HG02642 (cell line): ENCODE measurements around the gene KITLG.
"Not testable (repeated sequence)": the region's sequence is repeated elsewhere in the genome, so short reads cannot be mapped to it uniquely, and the experiment has no call there.

Experiments used
- ATAC-seq: cut with Tn5 transposase; IDR thresholded peaks from one replicate; pipeline ENCODE4 v1.9.1; 2021; ENCODE audit warnings: mild to moderate bottlenecking; ENCODE audit not compliant: unreplicated experiment, poor library complexity

The KITLG gene

DNA sequence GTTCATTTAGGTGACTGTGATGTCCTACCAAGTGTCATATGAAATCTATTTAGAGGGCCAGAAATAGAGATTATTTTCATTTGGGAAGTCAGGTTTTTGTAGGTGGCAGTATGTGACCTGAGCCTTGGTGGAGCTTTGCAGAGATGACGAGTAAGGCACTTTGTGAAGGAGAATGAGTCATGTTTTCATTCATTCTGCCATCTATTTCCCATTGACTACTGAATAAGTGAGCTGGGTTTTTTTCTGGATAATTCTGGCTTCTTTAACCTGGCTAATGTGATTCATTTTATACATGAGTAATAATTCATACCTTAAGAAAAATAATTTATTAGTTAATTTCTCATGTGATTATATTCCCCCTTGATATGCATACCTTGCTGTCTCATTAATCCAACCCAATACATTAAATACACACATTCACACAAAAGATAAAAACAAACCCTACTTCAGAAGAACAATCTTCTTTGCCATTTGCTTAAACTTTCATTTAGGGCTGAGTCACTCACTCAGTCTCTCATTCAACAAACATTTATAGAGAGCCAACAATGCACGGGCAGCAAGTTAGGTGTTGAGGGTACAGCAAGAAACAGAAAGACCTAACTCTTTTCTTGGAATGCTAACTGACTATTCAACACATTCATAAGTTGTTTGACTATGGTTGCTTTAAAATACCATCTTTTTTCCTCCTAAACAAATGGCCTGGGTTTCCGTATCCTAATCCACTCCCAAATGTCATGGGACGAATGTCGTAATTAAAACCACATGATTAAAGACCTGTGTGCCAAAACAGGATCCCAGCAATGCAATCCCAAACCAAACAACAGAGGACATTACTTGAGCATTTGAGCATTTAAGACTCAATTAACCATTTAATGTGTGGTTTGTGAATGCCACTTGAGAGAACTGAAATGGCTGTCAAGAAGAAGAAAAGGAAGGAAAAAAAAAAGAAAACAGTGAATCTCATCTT, 78.0 kb downstream of the KITLG start:
- ATAC-seq = no peak

DNA sequence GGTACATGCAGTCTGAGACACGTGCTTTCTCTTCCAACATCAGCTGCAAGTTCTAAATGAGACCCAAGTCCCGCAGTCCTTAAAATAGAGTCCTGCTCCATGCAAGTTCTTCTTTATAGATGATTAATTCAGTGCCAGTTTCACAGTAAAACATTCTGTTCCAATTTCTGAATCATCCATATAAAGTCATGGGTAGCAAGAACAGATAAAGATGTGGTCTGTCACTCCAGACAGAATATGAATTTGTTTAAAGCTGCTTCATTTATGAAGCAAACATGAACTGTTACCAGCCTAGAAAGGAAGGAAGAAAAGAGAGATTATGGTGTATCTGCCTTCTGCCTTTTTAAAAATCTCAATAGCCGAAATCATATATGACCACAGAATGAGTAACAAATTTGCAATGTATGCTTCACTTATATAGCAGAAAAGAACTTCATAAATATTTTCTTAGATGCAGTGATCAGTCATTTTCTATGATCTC, 83.3 kb downstream of the KITLG start:
- ATAC-seq = no peak

DNA sequence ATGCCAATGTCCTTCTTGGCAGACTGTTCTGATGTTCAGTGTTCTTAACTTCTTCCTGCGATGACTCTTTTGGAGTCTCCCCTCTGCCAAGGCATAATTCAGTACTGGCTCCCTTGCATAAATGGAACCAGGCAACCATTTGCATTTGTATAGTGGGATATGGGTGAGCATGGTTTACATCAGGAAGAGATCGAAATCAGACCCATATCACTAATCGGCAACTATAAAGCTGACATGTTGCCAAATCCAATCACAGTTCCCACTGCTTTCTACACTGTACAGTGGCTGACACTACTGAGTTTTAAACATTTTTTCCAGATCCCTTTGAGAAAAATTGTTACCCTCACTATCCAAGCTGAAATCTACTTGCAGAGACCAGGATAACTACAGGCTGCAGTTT, 83.8 kb downstream of the KITLG start:
- ATAC-seq = no peak

DNA sequence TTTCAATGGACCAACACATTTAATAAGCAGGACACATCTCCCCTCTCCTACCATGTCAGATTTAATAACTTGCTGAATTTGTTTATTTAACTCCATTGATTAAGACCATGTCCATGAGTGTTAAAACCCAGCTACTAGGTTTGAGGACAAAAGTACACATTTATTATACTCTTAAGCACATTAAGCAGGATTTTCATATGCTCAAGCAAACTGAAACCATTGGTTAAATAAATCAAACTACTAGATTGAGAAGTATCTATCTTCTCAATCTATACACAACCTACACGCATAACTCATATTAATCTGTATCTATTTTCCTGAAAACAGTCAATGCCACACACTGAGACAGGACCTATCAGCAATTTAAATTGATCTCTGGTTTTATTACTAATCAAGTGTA, 85.2 kb downstream of the KITLG start:
- ATAC-seq = no peak

DNA sequence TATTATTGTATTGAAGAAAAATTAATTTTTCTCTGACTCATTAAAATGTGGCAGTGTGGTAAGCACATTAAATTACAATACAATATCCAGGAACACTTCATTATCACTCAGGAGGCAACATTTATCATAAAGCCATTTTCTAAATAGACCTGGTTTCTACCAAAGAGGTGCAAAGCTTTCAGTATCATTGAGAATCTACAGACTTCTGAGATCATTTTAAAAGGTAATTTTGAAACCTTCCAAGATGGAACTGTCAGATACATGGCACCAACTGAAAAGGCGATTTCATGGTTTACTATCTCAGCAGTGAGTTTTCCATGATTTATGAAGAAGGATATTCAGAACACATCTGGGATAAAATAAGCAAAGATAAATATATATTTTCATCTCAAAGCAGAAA, 85.8 kb downstream of the KITLG start:
- no peak for ATAC-seq

DNA sequence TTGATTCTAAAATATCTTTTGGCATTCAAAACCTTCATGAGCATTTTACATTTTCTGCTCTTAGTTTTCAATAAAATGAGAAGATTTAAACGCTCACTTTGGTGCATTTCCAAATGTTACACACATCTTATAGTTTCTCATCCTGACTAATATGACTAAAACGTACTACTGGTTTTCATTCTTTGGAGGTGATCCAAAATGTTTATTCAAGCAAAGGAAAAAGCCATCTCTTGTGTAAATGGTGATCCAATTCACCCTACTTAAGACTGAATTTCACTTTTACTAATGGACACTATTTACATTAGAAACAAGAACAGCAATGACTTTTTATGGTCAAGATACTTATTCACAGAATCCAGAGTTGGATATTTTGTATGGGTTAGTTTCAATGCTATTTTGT, 86.6 kb downstream of the KITLG start:
- no peak for ATAC-seq

DNA sequence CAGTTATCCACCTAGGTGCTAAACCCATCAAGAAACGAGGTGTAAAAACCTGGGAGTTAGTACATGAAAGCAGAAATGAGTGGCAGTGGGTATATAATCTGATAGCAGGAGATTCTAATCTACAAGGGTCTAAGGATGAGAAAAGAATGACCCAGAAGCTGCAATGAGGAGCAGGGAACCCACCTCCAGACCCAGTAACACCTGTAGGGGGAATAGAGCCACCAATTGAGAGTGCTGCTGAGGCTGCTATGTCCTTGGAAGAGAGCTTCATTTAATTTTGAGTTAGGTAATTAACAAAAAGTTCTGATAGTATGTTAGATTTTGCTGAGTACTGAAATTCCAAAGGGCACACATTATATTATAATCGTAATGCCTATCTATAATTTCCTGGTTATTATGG, 89.8 kb downstream of the KITLG start:
- ATAC-seq = no peak

DNA sequence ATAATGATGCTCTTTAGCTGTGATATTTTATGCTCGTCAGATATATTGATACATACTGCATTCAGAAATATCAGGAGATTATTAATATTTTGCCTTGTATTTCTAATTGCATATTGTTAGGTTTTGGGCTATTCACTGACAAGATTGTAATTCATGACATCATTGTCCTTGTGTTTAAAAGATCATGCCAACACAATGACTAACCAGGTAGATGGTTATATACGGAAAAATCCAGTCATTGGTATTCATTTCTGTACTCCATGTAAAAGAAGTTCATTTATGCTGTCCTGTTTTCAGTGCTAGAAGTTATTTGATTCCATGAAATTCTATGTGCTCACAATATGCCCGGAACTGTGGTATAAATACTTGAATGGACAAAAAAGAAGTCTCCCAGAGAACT, 107.5 kb downstream of the KITLG start:
- no peak for ATAC-seq

DNA sequence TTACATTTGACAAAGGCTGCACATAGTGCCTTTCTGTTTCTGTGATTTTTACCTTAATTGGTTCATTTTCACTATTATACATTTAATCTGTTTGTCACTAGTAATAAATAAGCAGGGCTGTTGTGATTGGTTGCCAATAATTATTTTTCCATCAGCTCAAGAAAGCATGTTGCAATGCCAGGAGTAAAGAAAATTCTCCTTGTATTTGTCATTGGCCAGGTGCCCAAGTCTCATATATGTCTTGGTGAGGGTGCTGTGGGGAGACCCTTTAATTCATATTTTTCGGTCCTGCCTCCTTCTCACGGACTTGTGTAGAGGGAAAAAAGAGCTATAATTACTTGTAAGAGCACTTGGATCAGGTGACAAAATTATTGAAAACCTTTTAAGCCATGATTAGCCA, 108.0 kb downstream of the KITLG start:
- no peak for ATAC-seq

DNA sequence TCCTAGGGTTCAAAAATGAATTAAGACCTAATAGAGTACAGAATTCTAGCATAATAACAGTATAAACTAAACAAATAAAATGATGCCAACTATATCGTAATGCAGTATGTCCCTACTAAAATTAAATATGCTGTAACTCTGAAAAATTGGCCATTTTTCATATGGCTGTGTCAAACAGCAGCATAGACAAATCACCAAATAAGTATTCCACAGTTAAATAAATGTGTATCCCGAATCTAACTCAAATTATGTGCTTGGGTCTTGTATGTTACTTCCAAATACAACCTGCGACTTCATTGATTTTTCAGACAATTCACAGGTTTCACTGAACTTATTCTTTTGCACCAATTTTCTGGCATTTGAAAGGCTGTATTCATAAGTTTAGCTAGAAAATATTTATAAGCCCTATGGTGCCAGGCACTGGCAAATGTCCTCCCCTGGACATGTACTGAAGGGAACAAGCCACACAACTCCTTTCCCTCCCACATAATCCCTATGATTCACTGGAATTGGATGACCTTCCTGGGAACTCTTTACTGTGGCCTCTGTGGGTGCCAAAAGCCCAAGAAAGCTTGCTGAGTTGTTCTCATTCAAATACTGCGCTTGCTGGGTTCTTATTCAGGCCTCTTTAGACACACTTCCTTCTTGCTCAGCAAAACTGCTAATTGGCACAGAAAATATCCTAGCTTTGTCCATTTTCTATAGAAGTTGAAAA, 108.8 kb downstream of the KITLG start:
- ATAC-seq = no peak

DNA sequence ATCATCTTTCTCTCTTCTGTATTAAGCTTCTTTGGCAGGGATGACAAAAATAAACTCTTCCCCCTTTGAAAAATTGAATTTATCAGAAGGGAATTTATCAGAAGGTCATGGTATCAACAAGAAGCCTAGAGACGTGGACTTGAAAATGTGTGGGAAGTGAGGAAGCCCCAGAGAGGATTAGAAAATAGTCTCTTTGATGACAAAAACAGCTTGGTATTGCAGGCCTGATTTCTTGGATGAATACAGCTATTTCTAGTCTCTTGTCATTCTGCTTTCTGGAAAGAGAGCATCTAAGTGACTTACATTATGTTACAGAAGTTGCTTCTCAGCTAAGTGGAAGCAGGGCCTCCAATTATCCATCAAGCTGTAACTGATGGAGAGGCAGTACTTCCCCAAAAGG, 111.1 kb downstream of the KITLG start:
- no peak for ATAC-seq

DNA sequence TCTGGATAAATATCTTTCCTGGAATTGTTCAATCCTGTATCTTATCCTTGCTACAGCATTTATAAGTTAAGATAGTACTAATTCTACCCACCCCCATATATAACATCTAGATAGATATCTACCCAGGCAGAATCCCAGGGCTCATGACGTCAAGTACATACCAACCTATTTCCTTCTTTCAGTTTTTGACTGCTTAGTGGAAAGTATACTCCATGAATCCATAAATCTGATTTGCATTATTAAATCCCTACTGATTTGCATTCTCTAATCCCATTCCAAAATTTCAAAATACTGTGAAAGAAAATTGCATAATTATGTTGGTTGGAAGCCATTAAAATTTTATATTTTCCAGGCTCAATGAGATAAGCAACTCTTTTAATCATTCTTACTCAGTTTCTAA, 111.7 kb downstream of the KITLG start:
- ATAC-seq = no peak

DNA sequence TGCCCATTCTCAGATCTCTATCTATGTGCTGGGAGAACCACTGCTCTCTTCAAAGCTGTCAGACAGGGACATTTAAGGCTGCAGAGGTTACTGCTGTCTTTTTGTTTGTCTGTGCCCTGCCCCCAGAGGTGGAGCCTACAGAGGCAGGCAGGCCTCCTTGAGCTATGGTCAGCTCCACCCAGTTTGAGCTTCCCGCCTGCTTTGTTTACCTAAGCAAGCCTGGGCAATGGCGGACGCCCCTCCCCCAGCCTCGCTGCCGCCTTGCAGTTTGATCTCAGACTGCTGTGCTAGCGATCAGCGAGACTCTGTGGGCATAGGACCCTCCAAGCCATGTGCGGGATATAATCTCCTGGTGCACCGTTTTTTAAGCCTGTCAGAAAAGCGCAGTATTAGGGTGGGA, 113.6 kb downstream of the KITLG start:
- ATAC-seq = not testable (repeated sequence)

DNA sequence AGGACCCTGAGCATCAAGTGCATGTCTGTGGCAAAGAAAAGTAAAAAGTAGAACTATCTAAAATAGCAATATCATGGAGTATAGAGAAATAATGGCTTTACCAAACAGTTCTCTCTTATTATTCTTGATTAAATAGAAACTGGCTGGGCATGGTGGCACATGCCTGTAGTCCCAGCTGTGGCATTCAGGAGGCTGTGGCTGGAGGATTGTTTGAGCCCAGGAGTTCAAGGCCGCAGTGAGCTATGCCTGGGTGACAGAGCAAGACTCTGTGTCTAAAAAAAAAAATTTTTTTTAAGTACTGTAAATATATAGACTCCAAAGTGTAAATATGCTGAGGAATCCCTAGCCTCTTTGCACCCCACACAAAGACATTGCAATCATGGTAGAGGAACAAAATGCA, 121.9 kb downstream of the KITLG start:
- ATAC-seq = no peak

DNA sequence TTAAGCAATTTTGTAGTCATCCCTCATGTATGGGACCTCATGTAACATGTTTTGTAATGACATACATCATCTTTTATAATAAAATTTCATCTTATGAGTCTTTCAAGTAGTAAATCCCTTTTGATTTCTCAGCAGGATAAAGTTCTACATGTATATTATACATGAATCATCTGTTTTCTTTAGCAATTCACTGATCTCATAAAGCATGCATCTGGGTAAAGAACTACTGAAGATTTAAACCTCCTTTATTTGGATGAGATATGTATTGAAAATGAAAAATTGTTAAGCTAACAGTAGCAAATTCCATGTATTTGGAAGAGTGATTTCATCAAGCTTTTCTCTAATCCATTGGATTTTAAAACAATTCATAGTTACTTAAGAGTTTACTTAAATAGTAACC, 126.9 kb downstream of the KITLG start:
- ATAC-seq = no peak

DNA sequence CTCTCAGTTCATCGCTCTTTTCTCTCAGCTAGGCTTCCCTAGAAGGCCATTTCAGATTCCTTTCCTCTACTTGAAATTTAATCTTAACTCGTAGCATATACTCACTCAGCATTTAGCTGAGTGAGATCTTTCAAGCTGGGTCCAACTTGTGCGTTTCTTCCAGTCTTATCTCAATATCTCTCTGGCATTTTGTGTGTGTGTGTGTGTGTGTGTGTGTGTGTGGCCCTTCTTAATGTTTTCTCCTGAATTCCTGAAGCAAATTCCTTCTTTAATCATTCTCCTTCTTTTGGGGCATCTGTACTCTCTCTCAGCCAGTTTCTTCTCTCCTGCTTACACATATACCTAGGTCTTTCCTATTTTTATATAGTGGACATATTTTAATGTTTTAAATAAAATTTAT, 129.1 kb downstream of the KITLG start:
- ATAC-seq = no peak

DNA sequence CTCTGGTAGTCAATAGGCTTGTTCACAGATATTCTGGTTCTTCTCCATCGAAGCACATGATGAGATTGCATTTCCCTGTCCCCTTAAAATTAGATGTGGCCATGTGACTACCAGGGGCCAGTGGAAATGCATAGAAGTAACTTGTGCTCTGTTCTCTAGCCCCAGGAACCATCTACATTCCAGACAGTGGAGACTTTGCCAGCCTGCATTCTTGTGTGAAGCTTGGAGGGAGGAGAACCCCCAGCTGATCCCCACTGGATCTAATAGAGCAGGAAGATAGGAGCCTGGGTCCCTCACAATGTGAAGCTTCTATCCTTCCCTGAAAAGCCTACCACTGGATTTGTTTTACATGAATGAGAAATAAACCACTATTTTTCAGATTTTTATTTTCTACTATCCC, 130.1 kb downstream of the KITLG start:
- ATAC-seq = no peak

DNA sequence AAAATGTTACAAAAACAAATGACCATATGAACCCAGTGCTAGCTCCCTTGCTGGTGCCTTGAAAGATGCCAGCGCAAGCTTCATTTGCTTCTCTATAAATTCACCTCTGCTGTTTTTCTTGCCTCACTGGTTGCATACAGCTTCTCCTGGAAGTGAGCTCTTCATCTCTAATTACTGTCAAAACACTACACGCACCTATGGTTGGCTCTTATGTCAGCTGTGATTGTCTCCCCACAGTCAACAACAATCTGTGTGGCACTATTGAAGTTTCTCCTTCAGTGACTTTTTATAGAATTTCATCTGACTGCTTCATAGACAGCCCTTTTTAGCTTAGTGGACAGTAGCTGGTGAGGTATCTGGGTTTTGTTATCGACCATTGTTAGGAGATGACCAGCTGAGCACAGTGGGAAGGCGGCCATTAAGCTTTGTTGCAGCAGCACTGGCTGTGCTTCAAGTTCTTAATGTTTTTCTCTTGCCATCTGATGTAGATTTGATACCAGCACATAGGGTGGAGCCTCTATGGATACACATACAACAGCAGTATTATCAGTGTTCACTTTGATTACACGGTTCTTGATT, 131.8 kb downstream of the KITLG start:
- ATAC-seq = no peak

DNA sequence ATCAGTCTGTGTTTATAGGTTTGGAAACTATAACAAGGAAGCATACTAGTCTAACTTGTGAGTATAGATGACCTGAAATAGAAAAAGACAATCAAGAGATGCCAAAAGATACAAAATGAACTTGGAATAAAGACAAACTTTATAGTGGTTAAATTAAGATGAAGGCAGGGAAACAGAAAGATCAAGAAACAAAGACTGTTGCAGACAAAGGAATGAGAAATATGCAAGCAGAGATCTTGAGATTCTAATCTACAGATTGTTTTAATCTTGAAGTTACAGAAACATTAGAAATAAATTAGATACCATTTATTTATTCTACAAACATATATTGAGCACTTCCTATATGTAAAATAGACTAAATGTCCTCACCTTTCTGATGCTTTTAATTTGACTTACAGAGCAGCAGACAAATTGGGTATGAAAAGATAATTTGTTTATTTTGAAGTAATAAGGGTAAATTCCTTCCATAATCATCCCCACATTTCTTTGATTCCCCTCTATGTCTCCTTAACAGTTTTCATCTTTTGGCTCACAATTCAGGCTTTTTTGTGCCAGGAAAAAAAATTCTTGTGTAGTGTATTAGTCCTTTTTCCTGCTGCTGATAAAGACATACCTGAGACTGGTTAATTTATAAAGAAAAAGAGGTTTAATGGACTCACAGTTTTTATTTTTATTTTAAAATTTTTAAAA, 134.4 kb downstream of the KITLG start:
- no peak for ATAC-seq

DNA sequence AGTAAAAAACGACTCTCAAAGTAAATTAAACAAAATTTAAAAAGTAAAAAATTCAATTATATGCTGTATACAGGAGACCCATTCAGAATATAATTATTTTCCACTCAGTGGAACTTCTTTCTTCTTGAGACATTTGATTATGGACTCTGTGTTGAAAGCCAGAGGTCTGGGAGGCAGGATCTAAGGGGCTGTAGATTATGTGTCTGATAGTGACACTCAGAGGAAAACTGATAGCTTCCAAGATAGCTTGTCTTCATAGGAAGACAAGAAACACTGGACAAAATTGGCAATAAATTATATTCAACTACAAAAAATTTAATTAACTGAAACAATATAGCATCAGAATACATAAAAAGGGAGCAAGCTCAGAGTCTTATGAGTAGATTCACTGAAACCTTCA, 135.8 kb downstream of the KITLG start:
- no peak for ATAC-seq
